Measurements from ENCODE around the gene RPL29.
A peak's percentile ranks its signal among the peaks of the same experiment; 100 is the strongest.
"Not testable (repeated sequence)": the region's sequence is repeated elsewhere in the genome, so short reads cannot be mapped to it uniquely, and the experiment has no call there.

The RPL29 gene

DNA sequence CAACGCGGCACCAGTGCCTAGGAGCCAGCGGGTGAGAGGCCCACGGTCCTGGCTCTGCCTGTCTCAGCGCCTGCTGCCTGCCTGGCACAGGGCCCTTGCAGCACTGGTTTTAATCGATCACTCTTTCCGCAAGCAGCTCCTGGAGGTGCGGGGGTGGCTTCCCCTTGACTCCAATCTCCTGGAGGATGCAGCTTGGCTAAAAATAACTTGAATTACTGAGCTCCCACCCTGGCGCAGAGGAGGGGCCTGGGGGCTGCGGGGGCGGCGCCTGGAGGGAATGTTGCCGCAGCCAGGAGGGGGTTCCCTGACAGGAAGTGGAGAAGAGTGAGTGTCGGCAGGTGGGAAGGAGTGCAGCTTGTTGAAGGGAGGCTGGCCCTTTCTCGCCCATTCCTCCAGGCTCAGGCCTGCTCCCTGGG, 9.9 kb upstream of the RPL29 start:
- DNase-seq (ENCODE audit: low spot score), result peak; percentile 84

- no peak for DNase-seq (ENCODE audit: low spot score)
Observed at GRCh38 chr3:52004906-52005395, 9.3 kb upstream of the RPL29 start.

GRCh38 chr3:52004163-52004787, 8.6 kb upstream of the RPL29 start:
- peak; percentile 82 for DNase-seq (ENCODE audit: low spot score)

GRCh38 chr3:52002748-52003147, 7.1 kb upstream of the RPL29 start:
- DNase-seq (ENCODE audit: low spot score), result no peak

DNA sequence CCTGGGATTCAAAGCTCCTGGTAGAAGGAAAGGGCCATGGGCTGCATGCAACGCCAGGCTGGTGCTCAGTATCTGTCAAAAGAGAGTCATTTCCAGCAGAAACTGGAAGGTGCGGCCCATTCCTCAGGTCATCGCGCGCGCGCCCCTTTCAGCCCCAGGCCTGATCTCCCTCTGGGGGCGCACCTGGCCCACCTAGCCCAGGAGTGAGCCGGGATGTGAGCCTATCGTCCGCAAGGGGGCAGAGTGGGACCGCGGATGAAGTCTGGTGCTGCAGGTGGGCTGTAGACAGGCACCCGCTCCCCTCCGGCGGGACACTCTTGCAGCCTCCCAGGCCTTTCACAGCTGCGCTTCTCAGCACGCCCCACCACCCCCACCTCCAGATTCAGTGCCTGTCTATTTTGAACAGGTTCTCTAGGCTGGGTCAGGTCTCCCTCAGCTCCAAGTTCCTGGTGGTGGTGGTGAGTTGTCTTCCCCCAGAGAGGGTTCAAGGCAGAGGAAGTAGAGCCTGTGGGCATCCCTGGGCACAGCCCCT, 5.8 kb upstream of the RPL29 start:
- peak; percentile 68 for DNase-seq (ENCODE audit: low spot score)

DNA sequence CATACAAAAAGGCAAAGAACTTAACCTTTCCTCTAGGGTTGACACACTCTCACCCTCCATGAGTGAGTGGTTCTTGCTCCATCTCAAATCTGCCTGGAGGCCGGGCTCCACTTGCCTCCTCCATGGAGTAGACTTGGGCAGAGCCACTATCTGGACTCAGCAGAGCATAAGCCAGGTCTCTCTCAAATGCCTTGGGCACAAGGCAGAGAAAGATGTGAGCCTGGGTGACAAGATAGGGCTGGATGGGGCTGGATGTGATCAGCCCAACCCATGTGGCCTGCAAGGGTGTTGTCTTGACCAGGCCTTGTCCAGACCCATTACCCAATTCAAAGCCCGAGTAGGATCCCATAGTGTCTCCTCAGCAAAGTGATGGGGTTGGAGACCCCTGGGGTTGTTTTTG, 4.2 kb upstream of the RPL29 start:
- DNase-seq (ENCODE audit: low spot score), result no peak

DNA sequence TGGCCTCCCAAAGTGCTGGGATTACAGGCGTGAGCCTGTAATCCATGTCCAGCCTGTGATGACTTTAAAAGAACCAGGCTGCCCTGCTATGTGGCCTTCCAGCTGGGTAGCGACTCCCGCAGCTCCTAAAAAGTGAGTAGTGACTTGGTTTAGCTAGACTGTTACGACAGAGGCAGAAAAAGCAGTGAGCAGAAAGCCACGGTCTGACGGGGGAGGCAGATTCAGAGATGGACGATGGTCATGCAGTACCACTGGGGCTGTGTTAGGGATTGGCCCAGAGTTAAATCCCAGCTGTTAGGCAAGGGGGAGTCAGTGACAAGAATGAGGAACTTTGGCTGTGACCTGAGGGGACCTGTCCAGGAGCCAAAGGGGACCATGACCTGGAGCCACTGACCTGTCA, 3.1 kb upstream of the RPL29 start:
- DNase-seq (ENCODE audit: low spot score), result no peak

DNA sequence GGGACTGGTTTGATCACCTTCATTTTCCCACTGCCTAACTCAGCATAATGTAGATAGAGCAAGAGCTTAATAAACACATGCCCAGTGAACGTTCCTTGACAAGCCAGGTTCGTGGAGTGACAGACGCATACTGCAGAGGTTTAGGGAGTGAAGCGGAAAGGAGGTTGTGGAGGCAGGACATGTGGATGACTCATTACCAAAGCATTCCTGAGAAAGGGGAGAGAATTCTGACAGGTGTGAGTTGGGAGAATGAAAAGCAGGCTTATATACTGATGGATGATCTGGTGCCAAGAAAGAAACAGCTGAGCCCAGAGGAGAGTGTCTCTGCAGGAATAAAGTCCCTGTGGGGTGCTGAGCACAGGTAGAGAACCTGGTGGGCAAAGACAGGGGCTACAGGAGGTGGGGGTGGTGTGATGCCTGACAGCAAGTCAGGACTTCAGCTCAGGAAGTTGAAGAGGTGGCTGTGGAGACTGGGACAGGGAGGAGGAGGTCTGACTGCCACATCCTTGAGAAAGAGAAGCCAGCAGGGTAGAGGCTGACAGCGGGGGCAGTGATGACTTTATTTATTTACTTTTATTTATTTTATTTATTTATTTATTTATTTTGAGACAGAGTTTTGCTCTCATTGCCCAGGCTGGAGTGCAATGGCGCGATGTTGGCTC, 2.4 kb upstream of the RPL29 start:
- DNase-seq (ENCODE audit: low spot score), result peak; percentile 79

DNA sequence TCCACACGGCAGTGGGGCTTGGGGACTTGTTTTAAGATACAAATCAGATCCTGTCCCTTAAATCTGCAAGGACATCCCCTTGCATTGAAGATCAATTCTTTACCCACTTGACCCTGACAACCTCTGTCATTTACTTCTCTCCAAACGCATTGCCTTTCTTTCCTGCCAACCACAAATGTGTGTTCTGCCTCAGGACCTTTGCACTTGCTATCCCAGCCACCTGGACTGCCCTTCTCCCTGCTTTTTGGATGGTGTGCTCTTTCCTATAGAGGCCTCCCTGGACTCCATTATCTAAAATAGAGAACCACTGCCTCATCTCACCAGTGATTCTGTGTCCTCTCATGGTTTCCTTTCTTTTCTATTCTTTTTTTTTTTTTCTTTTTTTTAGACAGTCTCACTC, 1.5 kb upstream of the RPL29 start:
- no peak for DNase-seq (ENCODE audit: low spot score)

DNA sequence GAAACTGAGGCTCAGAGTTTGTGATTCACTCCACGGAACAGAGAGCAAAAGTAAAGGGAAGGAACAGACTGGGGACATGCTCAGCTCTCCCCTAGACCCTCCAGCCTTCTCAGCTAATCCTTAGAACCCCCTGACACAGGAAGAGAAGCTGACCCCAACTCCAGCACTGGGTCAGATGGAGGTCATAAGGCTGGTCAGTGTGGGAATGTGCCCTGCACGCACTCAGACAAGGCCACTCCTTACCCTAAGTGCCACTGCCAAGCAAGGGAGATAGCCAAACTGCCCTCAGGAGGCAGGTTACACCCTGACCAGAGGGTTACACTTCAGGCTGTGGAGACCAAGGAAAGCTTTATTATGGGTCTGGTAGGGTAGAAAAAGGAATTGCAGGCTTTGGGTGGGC, 1.2 kb downstream of the RPL29 start:
- DNase-seq (ENCODE audit: low spot score), result no peak

DNA sequence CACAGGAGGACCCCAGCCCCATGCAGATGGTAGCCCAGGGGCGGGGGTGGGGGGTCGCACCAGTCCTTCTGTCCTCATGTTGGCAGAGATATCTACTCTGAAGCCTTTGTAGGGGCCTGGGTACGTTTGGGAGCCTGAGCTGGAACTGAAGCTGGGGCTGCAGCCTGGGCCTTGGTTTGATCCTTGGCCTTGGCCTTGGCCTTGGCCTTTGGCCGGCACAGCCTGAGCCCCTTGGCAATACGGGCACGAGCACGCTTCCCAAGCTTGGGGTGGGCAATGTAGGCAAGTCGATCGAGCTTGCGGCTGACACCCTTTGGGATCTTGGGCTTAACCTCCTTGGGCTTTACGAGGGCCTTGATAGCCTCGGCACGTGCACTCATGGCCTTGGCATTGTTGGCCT, 2.0 kb downstream of the RPL29 start:
- DNase-seq (ENCODE audit: low spot score), result not testable (repeated sequence)

GRCh38 chr3:51992017-51992682, 3.5 kb downstream of the RPL29 start:
- no peak for DNase-seq (ENCODE audit: low spot score)

DNA sequence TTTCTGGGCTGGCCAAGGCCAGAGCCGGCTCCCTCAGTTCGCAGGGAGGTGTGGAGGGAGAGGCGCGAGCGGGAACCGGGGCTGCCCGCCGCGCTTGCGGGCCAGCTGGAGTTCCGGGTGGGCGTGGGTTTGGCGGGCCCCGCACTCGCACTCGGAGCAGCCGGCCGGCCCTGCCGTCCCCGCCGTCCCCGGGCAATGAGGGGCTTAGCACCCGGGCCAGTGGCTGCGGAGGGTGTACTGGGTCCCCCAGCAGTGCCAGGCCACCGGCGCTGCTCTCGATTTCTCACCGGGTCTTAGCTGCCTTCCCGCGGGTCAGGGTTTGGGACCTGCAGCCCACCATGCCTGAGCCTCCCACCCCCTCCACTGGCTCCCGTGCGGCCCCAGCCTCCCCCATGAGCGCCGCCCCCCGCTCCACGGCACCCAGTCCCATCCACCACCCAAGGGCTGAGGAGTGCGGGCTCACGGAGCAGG, 5.2 kb downstream of the RPL29 start:
- not testable (repeated sequence) for DNase-seq (ENCODE audit: low spot score)

- DNase-seq (ENCODE audit: low spot score), result no peak
Observed at GRCh38 chr3:51988286-51989146, 7.2 kb downstream of the RPL29 start.

DNA sequence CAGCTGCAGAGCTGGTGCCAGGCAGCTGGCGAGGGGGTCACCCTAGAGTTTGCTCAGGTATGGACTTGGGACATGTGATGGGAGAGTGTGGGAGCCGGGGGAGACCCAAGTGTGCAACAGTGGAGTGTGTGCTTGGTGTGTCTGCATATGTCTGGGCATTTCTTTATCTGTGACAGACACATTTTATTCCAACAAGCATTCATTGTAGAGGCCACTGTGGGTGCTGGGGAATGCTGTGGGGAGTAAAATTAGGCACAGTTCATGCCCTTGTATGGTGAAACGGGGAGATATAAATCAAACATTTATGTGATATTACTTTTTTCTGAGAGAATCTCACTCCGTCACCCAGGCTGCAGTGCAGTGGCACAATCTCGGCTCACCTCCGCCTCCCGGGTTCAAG, 8.1 kb downstream of the RPL29 start:
- no peak for DNase-seq (ENCODE audit: low spot score)

DNA sequence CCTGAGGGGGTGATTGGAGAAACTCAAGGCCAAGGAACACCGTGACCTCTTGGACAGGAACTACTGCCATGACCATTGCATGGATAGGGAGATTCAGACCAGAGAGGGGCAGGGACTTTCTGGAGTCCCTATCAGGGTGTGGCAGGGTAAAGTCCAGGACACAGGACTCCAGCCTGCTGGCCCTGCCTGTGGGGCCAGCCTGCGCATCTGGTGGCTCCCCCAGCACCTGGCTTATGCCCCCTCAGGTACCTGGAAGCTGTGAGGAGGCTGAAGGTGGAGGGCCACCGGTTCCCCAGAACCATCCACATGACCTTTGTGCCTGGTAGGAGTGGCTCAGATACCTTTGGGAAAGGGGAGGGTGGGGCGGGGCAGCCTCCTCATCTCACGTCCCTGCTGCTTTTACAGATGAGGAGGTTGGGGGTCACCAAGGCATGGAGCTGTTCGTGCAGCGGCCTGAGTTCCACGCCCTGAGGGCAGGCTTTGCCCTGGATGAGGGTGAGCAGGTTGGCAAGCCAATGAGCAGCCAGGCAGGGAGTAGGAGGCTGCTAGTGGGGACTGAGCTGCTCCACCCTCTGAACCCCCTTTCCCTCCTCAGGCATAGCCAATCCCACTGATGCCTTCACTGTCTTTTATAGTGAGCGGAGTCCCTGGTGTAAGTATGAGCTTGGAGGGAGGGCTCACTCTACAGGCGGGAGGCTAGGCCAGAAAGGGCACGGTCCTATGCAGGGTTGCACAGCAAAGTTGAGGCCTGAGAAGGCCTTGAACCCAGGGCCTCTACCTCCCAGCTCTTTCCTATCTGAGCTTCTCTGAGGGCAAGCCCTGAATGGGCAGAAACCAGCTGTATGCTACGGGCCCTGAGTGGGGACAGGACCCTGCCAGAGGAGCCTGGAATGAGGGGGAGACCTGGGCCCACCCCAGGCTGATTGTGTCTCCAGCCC, 9.4 kb downstream of the RPL29 start:
- no peak for DNase-seq (ENCODE audit: low spot score)

DNA sequence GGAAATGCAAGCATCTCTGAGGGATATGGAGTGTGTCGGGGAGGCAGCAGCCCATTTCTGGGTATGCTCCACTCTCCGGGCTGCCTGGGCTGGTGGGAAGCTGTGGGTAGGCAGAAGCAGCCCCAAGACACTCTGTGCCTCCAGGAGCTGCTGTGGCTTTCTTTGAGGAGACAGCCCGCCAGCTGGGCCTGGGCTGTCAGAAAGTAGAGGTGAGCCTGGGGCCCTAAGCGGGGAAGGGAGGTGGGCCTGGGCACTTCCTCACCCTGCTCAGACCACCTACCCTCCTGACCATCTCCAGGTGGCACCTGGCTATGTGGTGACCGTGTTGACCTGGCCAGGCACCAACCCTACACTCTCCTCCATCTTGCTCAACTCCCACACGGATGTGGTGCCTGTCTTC, 10.6 kb downstream of the RPL29 start:
- DNase-seq (ENCODE audit: low spot score), result no peak

DNA sequence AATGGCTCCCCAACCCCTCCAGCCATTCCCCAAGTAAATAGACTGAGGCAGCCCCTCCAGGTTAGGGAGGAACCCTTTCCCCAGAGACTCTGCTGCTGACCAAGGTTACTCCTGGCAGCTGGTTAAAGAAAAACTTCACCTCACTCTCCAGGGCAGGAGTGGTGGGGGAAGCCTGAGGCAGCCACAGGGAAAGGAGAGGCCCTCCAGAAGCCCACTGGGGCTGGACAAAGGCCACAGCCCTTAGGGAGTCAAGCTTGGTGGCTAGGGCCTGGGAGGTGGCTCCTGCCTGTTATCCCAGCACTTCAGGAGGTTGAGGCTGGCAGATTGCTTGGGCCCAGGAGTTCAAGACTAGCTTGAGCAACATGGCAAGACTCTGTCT, 11.4 kb downstream of the RPL29 start:
- DNase-seq (ENCODE audit: low spot score), result no peak

- DNase-seq (ENCODE audit: low spot score), result no peak
Observed at GRCh38 chr3:51983578-51984268, 12.0 kb downstream of the RPL29 start.

Data from putamen (tissue), 1 donor.